BE2C (cell line): ENCODE results near the gene BICD1.
"Not testable (repeated sequence)": the region's sequence is repeated elsewhere in the genome, so short reads cannot be mapped to it uniquely, and the experiment has no call there.

Source experiments
- DNase-seq: peaks from one replicate; pipeline ENCODE4 v3.0.0-alpha.2; 2020
- H3K27me3 ChIP-seq: fragments of 250-450 bp; sonication (Bioruptor Pico); 2 replicates; pipeline ENCODE4 v1.5.1; 2020; ENCODE audit warnings: mild to moderate bottlenecking
- H3K36me3 ChIP-seq: fragments of 250-450 bp; sonication (Bioruptor Pico); 2 replicates; pipeline ENCODE4 v1.5.1; 2020; ENCODE audit warnings: mild to moderate bottlenecking
- H3K4me1 ChIP-seq: fragments of 250-450 bp; sonication (Bioruptor Pico); 2 replicates; pipeline ENCODE4 v1.5.1; 2020
- H3K4me3 ChIP-seq: 2 replicates; pipeline ENCODE4 v1.5.1; 2011; ENCODE audit warnings: low read depth, low read length
- H3K9me3 ChIP-seq: fragments of 250-450 bp; sonication (Bioruptor Pico); 2 replicates; pipeline ENCODE4 v1.5.1; 2020
- TF ChIP-seq, protein P1 (sequence below): IDR thresholded peaks from 2 replicates; pipeline ENCODE4 v1.5.1; 2012; ENCODE audit warnings: mild to moderate bottlenecking, low read depth, low read length

BICD1 gene

DNA sequence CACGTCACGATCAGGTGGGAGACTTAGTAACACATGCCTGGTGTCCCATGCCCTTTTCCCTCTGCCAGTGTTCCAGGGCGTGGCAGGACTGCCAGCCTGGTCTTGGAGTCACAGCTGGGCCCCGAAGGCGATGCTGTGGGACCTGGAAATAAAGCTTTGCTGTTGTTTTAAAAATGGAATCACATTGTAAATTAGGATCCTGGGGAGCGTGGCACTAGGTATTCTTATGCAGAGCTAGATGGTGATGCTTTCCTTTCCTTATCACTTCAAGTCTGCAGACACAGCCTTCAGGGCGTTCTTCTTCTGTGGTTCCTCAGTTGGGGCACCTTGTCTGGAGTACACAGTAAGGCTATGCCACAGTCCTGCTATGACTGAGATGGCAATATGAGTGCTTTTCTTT is 64.6 kb downstream of the BICD1 start:
- no peaks in the 10 kb centered on the region for H3K9me3 ChIP-seq
- peaks cover 12% of the 10 kb centered on the region for H3K4me1 ChIP-seq
- no peak overlapping the region for H3K4me3 ChIP-seq
- TF ChIP-seq, protein P1, sequence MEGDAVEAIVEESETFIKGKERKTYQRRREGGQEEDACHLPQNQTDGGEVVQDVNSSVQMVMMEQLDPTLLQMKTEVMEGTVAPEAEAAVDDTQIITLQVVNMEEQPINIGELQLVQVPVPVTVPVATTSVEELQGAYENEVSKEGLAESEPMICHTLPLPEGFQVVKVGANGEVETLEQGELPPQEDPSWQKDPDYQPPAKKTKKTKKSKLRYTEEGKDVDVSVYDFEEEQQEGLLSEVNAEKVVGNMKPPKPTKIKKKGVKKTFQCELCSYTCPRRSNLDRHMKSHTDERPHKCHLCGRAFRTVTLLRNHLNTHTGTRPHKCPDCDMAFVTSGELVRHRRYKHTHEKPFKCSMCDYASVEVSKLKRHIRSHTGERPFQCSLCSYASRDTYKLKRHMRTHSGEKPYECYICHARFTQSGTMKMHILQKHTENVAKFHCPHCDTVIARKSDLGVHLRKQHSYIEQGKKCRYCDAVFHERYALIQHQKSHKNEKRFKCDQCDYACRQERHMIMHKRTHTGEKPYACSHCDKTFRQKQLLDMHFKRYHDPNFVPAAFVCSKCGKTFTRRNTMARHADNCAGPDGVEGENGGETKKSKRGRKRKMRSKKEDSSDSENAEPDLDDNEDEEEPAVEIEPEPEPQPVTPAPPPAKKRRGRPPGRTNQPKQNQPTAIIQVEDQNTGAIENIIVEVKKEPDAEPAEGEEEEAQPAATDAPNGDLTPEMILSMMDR, result no peak
- no peak for DNase-seq
- no peaks in the 10 kb centered on the region for H3K36me3 ChIP-seq
- no peaks in the 10 kb centered on the region for H3K27me3 ChIP-seq

DNA sequence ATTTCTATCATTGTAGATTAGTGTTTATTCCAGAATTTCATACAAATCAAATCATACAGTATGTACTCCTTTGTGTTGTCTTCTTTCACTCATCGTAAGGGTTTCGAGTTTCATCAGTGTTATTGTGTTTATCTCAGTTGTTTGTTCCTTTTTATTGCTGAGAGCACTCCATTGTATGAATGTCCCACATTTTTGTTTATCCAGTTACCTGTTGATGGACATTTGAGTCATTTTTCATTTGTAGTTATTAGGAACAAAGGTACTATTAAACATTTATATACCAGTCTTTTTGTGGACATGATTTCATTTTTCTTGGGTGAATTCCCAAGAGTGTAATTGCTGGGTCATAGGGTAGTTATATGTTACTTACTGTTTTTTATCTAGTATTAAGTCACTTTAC is 70.0 kb downstream of the BICD1 start:
- Histone ChIP-seq H3K36me3 (no peaks in the 10 kb centered on the region), H3K27me3 (no peaks in the 10 kb centered on the region), H3K4me3 (no peak overlapping the region), H3K4me1 (peaks cover 15% of the 10 kb centered on the region), H3K9me3 (no peaks in the 10 kb centered on the region)
- TF ChIP-seq, protein P1, result no peak
- no peak for DNase-seq

GRCh38 chr12:32178341-32179010 is 71.8 kb downstream of the BICD1 start:
- peaks cover 12% of the 10 kb centered on the region for H3K4me1 ChIP-seq
- H3K4me3 ChIP-seq, result no peak overlapping the region
- H3K36me3 ChIP-seq, result no peaks in the 10 kb centered on the region
- H3K27me3 ChIP-seq, result no peaks in the 10 kb centered on the region
- TF ChIP-seq, protein P1, result no peak
- no peaks in the 10 kb centered on the region for H3K9me3 ChIP-seq
- peak; percentile 42 for DNase-seq

DNA sequence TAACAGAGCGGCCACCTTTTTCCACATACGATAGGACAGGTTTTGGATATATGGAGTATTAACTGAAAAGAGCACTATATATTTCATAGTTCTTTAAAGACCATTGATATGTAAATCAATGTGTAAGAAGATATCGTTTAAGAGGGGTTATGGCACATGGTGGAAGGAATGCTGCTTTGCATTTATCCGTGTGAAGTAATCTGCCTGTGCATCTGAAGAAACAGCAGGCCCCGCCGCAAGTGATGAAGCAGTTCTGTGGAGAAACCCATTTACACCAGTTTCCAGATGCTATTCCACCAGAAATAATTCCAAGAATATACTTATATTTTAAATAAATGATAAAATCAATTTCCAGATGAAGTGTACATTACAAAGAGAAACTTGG is 72.4 kb downstream of the BICD1 start:
- Histone ChIP-seq H3K4me1 (peaks cover 12% of the 10 kb centered on the region), H3K36me3 (peaks cover 2% of the 10 kb centered on the region; the same call in 1 of the 2 replicates), H3K9me3 (no peaks in the 10 kb centered on the region), H3K4me3 (no peak overlapping the region), H3K27me3 (no peaks in the 10 kb centered on the region)
- TF ChIP-seq, protein P1, result no peak
- DNase-seq, result no peak

DNA sequence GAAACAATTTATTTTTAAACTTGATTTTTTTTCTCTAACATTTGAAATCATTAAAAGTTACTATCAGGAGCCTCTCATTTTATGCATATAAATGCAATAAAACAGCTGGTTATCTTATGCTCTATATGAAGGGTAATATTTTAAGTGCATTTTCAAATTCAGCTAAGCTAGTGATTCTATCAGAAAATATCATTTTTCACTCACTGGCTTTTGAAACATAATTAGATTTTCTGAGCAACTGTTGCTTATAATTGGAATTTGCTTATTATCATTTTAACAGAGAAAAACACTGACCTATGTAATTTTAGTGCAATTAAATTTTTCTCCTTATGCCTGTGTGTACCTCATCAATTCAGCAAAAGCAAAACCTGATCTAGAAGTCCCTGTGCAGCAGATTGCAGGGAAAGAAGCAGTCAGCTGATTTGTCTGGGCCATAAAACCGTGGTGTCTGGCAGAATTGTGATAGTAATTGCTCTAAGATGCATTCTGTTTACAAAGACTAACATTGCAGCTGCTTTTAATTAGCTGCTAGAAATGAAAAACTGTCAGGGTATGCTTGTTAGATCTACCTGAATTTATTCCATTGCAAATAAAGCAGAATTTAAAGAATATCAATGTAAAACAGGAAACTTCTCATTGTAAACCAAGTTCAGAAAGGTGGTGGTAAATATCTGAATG is 75.0 kb downstream of the BICD1 start:
- Histone ChIP-seq H3K4me3 (no peak overlapping the region), H3K9me3 (no peaks in the 10 kb centered on the region), H3K27me3 (no peaks in the 10 kb centered on the region), H3K4me1 (peaks cover 12% of the 10 kb centered on the region), H3K36me3 (peaks cover 2% of the 10 kb centered on the region; the same call in 1 of the 2 replicates)
- DNase-seq, result peak; percentile 39
- TF ChIP-seq, protein P1, result no peak

DNA sequence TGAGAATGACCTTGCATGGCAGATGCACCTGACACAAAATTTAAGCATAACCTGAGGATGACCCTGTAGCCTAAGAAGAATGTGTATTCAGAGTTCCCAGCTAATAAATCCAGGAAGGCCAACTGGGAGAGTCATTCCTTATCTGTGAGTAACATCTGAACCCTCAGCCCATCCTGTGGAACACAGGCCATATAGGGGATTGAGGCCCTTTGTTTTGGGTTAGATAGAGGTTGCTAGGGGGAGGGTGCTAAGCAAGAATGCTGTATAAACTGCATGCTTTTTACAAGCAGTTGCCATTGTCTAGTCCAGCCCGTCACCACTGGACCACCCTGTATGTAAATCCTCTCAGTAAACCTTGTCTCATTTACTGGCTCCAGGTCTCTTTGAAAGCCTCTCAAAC is 77.0 kb downstream of the BICD1 start:
- no peak overlapping the region for H3K4me3 ChIP-seq
- DNase-seq, result no peak
- peaks cover 7% of the 10 kb centered on the region for H3K4me1 ChIP-seq
- H3K9me3 ChIP-seq, result no peaks in the 10 kb centered on the region; the same call in 1 of the 2 replicates
- H3K27me3 ChIP-seq, result no peaks in the 10 kb centered on the region
- TF ChIP-seq, protein P1, result no peak
- peaks cover 2% of the 10 kb centered on the region; the same call in 1 of the 2 replicates for H3K36me3 ChIP-seq

DNA sequence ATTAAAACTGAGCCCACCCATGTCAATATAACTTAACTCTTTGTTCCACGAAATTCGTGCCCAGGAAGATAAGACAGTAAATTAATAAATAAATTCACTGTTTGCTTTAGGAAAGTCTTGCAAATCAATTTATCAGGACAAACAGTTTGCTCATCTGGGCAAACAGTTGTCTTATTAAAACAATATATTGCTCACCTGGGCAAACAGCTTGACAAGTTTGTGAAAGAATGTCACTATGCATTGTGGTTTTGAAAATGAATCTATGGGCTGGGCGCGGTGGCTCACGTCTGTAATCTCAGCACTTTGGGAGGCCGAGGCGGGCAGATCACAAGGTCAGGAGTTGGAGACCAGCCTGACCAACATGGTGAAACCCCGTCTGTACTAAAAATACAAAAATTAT is 80.5 kb downstream of the BICD1 start:
- not testable (repeated sequence) for H3K4me3 ChIP-seq, H3K27me3 ChIP-seq, H3K36me3 ChIP-seq, H3K9me3 ChIP-seq, DNase-seq, H3K4me1 ChIP-seq
